Uterus (tissue), 2 donors: ENCODE data around the gene FLOT1.

ENCODE experiments used
- CTCF ChIP-seq, 4 experiments: fragments of 200-600 bp in 2 of 4; fragments of 450-650 bp in 2 of 4; sonication (generic) in 2 of 4; IDR thresholded peaks; one replicate each; pipeline ENCODE4 v1.5.1; 2016 to 2019; ENCODE audit warnings: antibody characterized with exemption in 4 of 4, mild to moderate bottlenecking in 2 of 4, moderate library complexity in 1 of 4
- POLR2A ChIP-seq, 2 donors: fragments of 450-650 bp; IDR thresholded peaks; one replicate each; pipeline ENCODE4 v1.6.1; 2016; ENCODE audit warnings: antibody characterized with exemption in 2 of 2, mild to moderate bottlenecking in 1 of 2, moderate library complexity in 1 of 2

DNA sequence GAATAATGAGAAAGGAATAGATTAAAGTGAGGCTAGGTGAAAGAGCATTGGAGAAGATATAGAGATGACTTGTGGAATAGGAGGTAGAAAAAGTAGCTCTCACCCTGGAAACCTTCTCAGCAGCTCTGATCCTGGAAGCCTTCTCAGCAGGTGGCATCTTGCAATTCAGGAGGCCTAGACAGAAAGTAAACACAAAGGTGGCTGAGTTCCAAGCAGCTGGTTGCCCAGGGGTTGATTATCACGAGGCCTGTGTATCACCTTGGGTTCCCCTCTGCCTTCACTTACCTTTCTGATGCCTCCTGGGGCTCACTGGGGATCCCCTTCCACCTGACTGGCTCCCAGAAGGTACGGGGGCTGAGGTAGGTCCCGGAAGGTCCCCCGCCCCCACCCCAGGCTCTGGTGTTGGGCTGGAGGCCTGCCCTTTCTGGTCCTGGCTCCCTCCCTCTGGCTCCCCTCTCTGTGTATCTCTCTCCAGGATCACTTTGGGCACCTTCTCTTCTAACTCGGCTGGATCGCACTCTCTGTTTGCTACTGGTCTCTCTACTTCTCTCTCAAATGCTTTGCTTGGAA, 35.1 kb downstream of the FLOT1 start:
- no peak for TF ChIP-seq CTCF (IDR thresholded peaks at IDR 0.05)
- no peak for TF ChIP-seq POLR2A (IDR thresholded peaks at IDR 0.05)
